Uterus (tissue), 4 donors: ENCODE data around the gene MYO1F. TPM values are rescaled to one million over a fixed set of nuclear protein-coding genes. Genes with fewer than 3 reads are reported as not detected.

ENCODE experiments used
- DNase-seq, 2 donors: peaks; one replicate each; pipeline ENCODE4 v3.0.0-alpha.2; 2019 to 2020
- H3K27ac ChIP-seq, 2 donors: fragments of 200-600 bp; sonication (generic); 1 replicate in 1 of 2; 2 replicates in 1 of 2; pipeline ENCODE4 v1.5.1; 2016 to 2018
- H3K27me3 ChIP-seq, 2 donors: fragments of 200-600 bp; sonication (generic); one replicate each; pipeline ENCODE4 v1.5.1; 2018 to 2019; ENCODE audit warnings: control low read depth in 1 of 2
- H3K36me3 ChIP-seq, 2 donors: fragments of 200-600 bp; sonication (generic); one replicate each; pipeline ENCODE4 v1.5.1; 2019; ENCODE audit warnings: control low read depth in 1 of 2
- H3K4me1 ChIP-seq, 2 donors: fragments of 200-600 bp; sonication (generic); one replicate each; pipeline ENCODE4 v1.5.1; 2018 to 2019; ENCODE audit warnings: control low read depth in 1 of 2
- H3K4me3 ChIP-seq, 2 donors: fragments of 200-600 bp; sonication (generic); 1 replicate in 1 of 2; 2 replicates in 1 of 2; pipeline ENCODE4 v1.5.1; 2018 to 2019; ENCODE audit warnings: mild to moderate bottlenecking in 1 of 2
- H3K9me3 ChIP-seq, 2 donors: fragments of 200-600 bp; sonication (generic); one replicate each; pipeline ENCODE4 v1.5.1; 2019; ENCODE audit warnings: control low read depth in 1 of 2
- POLR2A ChIP-seq, 2 donors: fragments of 450-650 bp; IDR thresholded peaks; one replicate each; pipeline ENCODE4 v1.6.1; 2016; ENCODE audit warnings: antibody characterized with exemption in 2 of 2, mild to moderate bottlenecking in 1 of 2, moderate library complexity in 1 of 2
- intact Hi-C: fragments of 100-400 bp; cut with DNase I; formaldehyde crosslinking; loops from one replicate; pipeline ENCODE4 v1.15.1; 2023; ENCODE audit warnings: low total_unique reads
- total RNA-seq, 4 donors: library from RNA; depleted of rRNA in 3 of 4; stranded (reverse); fragments of >200 nt in 3 of 4; gene quantifications; one replicate each; pipeline versions ENCODE4 v1.1.0 to v1.2.4, GENCODE V29; 2014 to 2023
- TF ChIP-seq, protein P1 (sequence below), 4 experiments: fragments of 200-600 bp in 2 of 4; fragments of 450-650 bp in 2 of 4; sonication (generic) in 2 of 4; IDR thresholded peaks; one replicate each; pipeline ENCODE4 v1.5.1; 2016 to 2019; ENCODE audit warnings: antibody characterized with exemption in 4 of 4, mild to moderate bottlenecking in 2 of 4, moderate library complexity in 1 of 4
- donor health status: DM: yes; HTN: yes; CAD: no.

Gene MYO1F
- total RNA-seq, 4 donors from 2014 or later: 4.1 to 45.9 (median 7.5) TPM

DNA sequence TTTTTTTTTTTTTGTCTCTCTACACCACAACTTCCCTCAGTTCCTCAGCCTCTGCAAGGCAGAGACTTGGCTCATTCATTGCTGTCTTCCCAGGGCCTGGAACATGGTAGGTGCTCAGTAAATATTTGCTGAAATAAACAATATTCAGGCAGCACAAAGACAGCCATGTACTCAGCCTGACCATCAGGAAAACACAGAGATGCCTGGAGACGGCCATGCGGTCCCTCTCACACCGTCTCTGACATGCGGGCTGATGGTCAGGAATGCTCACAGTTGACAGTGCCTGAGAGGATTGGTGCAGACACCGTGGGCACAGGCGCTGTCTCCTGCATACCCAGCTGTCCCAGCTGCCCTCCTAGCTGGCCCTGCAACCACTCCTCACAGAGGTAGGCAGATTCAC lies 75.7 kb downstream of the MYO1F start:
- no peak for TF ChIP-seq POLR2A (IDR thresholded peaks at IDR 0.05)
- TF ChIP-seq, protein P1, sequence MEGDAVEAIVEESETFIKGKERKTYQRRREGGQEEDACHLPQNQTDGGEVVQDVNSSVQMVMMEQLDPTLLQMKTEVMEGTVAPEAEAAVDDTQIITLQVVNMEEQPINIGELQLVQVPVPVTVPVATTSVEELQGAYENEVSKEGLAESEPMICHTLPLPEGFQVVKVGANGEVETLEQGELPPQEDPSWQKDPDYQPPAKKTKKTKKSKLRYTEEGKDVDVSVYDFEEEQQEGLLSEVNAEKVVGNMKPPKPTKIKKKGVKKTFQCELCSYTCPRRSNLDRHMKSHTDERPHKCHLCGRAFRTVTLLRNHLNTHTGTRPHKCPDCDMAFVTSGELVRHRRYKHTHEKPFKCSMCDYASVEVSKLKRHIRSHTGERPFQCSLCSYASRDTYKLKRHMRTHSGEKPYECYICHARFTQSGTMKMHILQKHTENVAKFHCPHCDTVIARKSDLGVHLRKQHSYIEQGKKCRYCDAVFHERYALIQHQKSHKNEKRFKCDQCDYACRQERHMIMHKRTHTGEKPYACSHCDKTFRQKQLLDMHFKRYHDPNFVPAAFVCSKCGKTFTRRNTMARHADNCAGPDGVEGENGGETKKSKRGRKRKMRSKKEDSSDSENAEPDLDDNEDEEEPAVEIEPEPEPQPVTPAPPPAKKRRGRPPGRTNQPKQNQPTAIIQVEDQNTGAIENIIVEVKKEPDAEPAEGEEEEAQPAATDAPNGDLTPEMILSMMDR (IDR thresholded peaks at IDR 0.05): no peak
- no peaks in the 10 kb centered on the region for H3K27me3 ChIP-seq
- no peaks in the 10 kb centered on the region for H3K4me1 ChIP-seq
- H3K27ac ChIP-seq: no peak overlapping the region
- no peaks in the 10 kb centered on the region for H3K36me3 ChIP-seq
- intact Hi-C loops: no loop called here
- DNase-seq: no peak
- no peaks in the 10 kb centered on the region for H3K9me3 ChIP-seq
- H3K4me3 ChIP-seq: no peak overlapping the region

DNA sequence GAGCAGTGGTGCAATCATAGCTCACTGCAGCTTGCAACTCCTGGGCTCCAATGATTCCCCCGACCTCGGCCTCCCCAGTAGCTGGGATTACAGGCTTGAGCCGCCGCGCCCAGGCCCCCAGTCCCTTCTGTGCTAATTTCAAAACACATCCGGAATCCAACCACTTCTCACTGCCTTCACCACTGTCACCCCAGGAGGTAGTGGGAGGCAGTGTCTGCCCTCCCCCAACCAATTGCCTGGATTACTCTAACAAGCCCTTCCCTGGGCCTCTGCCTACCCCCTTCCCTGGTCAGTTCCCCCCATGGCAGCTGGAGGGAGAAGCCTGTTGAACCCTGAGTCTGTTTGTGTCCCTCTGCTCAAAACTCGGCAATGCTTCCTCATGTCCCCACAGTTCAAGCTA lies 77.1 kb downstream of the MYO1F start:
- Histone ChIP-seq H3K27me3 (no peaks in the 10 kb centered on the region), H3K27ac (no peak overlapping the region), H3K4me1 (no peaks in the 10 kb centered on the region), H3K36me3 (no peaks in the 10 kb centered on the region), H3K9me3 (no peaks in the 10 kb centered on the region), H3K4me3 (no peak overlapping the region)
- TF ChIP-seq, protein P1 (IDR thresholded peaks at IDR 0.05): no peak
- TF ChIP-seq POLR2A (IDR thresholded peaks at IDR 0.05): no peak
- intact Hi-C loops: no loop called here
- DNase-seq: no peak

DNA sequence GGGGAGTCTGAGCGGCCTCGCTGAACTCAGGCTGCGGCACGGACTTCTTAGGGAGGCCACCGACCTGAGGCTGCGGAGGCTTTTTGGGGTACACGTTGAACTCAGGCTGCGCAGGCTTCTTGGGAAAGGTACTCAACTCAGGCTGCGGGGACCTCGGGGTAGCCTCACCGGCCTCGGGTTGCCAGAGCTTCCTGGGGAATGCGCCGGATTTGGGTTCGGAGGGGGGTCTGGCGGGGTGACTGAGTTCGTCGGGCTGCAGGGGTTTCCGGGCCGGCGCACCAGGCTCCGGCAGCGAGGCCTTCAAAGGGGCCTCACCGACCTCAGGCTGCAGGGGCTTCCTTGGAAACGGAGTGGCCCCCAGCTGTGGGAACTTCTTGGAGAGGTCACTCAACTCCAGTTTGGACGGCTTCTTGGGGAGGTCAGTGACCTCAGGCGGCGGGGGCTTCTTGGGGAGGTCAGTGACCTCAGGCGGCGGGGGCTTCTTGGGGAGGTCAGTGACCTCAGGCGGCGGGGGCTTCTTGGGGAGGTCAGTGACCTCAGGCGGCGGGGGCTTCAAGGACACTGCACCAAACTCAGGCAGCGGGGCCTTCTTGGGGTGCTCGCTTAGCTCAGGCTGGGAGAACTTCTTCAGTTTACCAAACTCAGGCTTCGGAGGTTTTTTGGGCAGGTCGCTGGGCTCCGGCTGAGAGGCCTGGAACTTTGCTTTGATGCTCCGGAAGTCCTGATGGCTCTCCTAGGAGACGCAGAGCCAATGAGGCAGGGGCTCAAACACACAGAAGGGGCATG lies 78.0 kb downstream of the MYO1F start:
- intact Hi-C loops: no loop called here
- no peak overlapping the region for H3K27ac ChIP-seq
- no peaks in the 10 kb centered on the region for H3K36me3 ChIP-seq
- H3K4me3 ChIP-seq: no peak overlapping the region
- no peak for TF ChIP-seq POLR2A (IDR thresholded peaks at IDR 0.05)
- TF ChIP-seq, protein P1 (IDR thresholded peaks at IDR 0.05): no peak
- no peaks in the 10 kb centered on the region for H3K9me3 ChIP-seq
- H3K4me1 ChIP-seq: no peaks in the 10 kb centered on the region
- DNase-seq: no peak
- no peaks in the 10 kb centered on the region for H3K27me3 ChIP-seq

DNA sequence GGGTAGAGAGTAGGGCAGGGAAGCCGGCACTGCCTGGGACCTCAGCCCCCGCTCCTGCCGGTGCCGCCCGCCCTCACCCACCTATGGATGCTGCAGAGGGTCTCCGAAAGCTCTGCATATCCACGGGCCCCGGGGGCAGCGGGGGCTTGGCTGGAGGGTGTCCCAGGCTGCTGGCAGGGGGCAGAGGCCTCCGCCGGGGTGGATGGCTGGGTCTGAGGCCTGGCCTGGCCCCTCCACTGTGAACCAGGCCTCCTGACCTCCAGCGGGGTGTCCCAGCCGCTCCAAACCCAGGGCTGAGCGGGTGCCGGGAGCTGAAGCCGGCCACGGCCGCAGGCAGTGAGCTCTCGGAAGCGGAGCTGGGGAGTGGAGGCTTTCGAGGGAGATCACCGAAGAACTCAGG lies 78.9 kb downstream of the MYO1F start:
- Histone ChIP-seq H3K27ac (no peak overlapping the region), H3K9me3 (no peaks in the 10 kb centered on the region), H3K4me1 (no peaks in the 10 kb centered on the region), H3K36me3 (no peaks in the 10 kb centered on the region), H3K4me3 (no peak overlapping the region), H3K27me3 (no peaks in the 10 kb centered on the region)
- intact Hi-C loops: no loop called here
- DNase-seq: no peak
- no peak for TF ChIP-seq POLR2A (IDR thresholded peaks at IDR 0.05)
- TF ChIP-seq, protein P1 (IDR thresholded peaks at IDR 0.05): no peak

DNA sequence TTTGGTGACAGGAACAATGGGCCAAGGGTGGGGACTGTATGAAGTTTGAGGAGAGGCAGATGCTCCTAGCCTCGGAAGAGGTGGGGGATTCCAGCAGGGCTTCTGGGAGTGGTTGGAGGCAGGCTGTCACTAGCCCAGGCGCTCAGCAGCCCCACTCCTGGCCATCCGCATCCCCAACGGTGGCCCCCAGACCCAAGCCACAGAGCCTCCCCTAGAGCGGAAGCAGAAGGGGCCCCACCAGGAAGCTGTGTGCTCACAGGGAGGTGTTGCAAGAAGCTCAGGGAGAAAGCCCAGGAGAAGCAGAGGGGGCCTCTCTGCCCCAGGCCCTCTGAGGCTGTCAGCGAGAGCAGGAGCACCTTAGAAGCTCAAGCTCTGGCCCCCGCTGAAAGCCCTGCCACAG lies 83.1 kb downstream of the MYO1F start:
- DNase-seq: no peak
- Histone ChIP-seq H3K9me3 (no peaks in the 10 kb centered on the region), H3K4me3 (no peak overlapping the region), H3K27ac (no peak overlapping the region), H3K36me3 (no peaks in the 10 kb centered on the region), H3K27me3 (no peaks in the 10 kb centered on the region), H3K4me1 (no peaks in the 10 kb centered on the region)
- intact Hi-C loops: no loop called here
- TF ChIP-seq, protein P1 (IDR thresholded peaks at IDR 0.05): no peak
- TF ChIP-seq POLR2A (IDR thresholded peaks at IDR 0.05): no peak
